Calu3 (cell line): Measurements from ENCODE around the gene CLK3. TPM values are rescaled to one million over a fixed set of nuclear protein-coding genes. Genes with fewer than 3 reads are reported as not detected.

Source experiments
- BruUV-seq: library from RNA; stranded (reverse); fragments of 400-500 nt; replicated peaks from 2 replicates; lab custom pipeline; 2021; lab: Mats Ljungman, UMichigan
- CTCF ChIA-PET: fragments of 300-600 bp; sonication (Branson Sonifier 250); formaldehyde crosslinking; loops from one replicate; lab custom pipeline; 2022; ENCODE audit warnings: antibody characterized with exemption; lab: Charles Lee
- DNase-seq: peaks from one replicate; pipeline ENCODE4 v3.0.0; 2022
- H3K27ac Mint-ChIP-seq: one replicate; pipeline ENCODE4 v1.8.0; 2022; ENCODE audit warnings: mixed read lengths; ENCODE audit not compliant: unreplicated experiment
- H3K27me3 Mint-ChIP-seq: one replicate; pipeline ENCODE4 v1.8.0; 2022; ENCODE audit warnings: mixed read lengths; ENCODE audit not compliant: unreplicated experiment
- H3K36me3 Mint-ChIP-seq: one replicate; pipeline ENCODE4 v1.8.0; 2022; ENCODE audit warnings: mild to moderate bottlenecking, moderate library complexity, mixed read lengths; ENCODE audit not compliant: insufficient read depth, unreplicated experiment
- H3K4me1 Mint-ChIP-seq: one replicate; pipeline ENCODE4 v1.8.0; 2022; ENCODE audit warnings: mild to moderate bottlenecking, low read depth, mixed read lengths; ENCODE audit not compliant: unreplicated experiment
- H3K4me3 Mint-ChIP-seq: one replicate; pipeline ENCODE4 v1.8.0; 2022; ENCODE audit warnings: mild to moderate bottlenecking, low read depth, moderate library complexity, mixed read lengths; ENCODE audit not compliant: unreplicated experiment
- H3K9me3 Mint-ChIP-seq: one replicate; pipeline ENCODE4 v1.8.0; 2022; ENCODE audit warnings: low read depth, mixed read lengths; ENCODE audit not compliant: unreplicated experiment
- intact Hi-C: fragments of 100-400 bp; cut with micrococcal nuclease; formaldehyde crosslinking; loops from one replicate; pipeline ENCODE4 v1.10.0; 2022; ENCODE audit not compliant: unreplicated experiment
- total RNA-seq: library from RNA; stranded (reverse); gene quantifications from 2 replicates; pipeline ENCODE4 v1.2.3, GENCODE V29; 2022
- TF ChIP-seq, protein P1 (sequence below): fragments of 200-600 bp; IDR thresholded peaks from one replicate; pipeline ENCODE4 v1.8.0; 2022; ENCODE audit warnings: antibody characterized with exemption; ENCODE audit not compliant: unreplicated experiment

Gene CLK3
- total RNA-seq, 1 experiment from 2014 or later, result 93.5 TPM

- Mint-ChIP-seq H3K9me3 (no peaks in the 10 kb centered on the region), H3K4me1 (no peaks in the 10 kb centered on the region), H3K4me3 (no peak overlapping the region), H3K36me3 (peaks cover 13% of the 10 kb centered on the region), H3K27ac (no peak overlapping the region), H3K27me3 (no peaks in the 10 kb centered on the region)
- TF ChIP-seq, protein P1, sequence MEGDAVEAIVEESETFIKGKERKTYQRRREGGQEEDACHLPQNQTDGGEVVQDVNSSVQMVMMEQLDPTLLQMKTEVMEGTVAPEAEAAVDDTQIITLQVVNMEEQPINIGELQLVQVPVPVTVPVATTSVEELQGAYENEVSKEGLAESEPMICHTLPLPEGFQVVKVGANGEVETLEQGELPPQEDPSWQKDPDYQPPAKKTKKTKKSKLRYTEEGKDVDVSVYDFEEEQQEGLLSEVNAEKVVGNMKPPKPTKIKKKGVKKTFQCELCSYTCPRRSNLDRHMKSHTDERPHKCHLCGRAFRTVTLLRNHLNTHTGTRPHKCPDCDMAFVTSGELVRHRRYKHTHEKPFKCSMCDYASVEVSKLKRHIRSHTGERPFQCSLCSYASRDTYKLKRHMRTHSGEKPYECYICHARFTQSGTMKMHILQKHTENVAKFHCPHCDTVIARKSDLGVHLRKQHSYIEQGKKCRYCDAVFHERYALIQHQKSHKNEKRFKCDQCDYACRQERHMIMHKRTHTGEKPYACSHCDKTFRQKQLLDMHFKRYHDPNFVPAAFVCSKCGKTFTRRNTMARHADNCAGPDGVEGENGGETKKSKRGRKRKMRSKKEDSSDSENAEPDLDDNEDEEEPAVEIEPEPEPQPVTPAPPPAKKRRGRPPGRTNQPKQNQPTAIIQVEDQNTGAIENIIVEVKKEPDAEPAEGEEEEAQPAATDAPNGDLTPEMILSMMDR, result no peak
- intact Hi-C loops, result no loop called here
- BruUV-seq, result no TSS peak
- CTCF ChIA-PET, result no interaction called here
- DNase-seq, result no peak
These were observed 25.8 kb upstream of the CLK3 start for GRCh38 chr15:74589826-74590225.

DNA sequence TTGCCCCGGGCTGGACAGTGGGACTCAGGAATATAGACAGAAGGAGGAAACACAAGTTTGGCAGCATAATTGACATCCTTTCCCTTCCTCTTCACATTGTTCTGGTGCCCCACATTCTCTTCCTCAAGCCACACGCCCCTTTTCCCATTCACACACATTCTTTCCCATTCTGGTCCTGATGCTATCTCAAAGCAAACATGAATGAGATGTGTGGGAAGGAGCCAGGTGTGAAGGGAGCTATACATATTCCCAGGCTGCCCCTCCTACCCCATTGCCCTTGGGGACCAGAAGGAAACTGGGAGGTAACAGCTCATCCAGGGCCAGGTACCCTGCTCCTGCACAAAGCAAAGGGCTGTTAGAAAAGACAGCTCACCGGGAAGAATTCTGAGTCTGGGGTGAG lies 23.4 kb upstream of the CLK3 start:
- Mint-ChIP-seq H3K27me3 (no peaks in the 10 kb centered on the region), H3K27ac (no peak overlapping the region), H3K4me3 (no peak overlapping the region), H3K36me3 (peaks cover 7% of the 10 kb centered on the region), H3K9me3 (no peaks in the 10 kb centered on the region), H3K4me1 (no peaks in the 10 kb centered on the region)
- no TSS peak for BruUV-seq
- CTCF ChIA-PET, result interaction anchor here (0.5 kb wide), 1 partner anchor 62 kb away, joined by 5 read pairs; no protein-coding TSS in a partner anchor
- DNase-seq, result no peak
- intact Hi-C loops, result no loop called here
- TF ChIP-seq, protein P1, result no peak

DNA sequence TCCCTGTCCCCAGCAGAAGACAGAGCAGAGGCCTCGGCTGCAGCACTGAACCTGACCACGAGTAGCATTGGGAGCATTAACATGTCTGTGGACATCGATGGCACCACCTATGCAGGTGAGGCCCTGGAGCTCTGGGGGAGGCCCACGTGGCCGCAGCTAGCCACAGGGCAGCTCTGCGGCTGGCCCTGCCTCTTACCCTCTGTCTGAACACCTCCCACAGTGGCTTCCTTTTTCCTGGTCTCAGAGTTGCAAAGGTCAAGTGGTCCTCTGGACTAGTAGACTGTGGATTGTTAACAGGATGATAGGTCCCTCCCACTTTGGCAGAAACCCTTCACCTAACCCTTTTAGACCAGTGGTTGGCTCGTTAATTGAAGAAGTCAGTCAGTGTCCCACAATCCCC lies 22.5 kb upstream of the CLK3 start:
- H3K4me3 Mint-ChIP-seq, result no peak overlapping the region
- no peaks in the 10 kb centered on the region for H3K27me3 Mint-ChIP-seq
- H3K27ac Mint-ChIP-seq, result no peak overlapping the region
- no peak for DNase-seq
- intact Hi-C loops, result no loop called here
- no TSS peak for BruUV-seq
- H3K4me1 Mint-ChIP-seq, result no peaks in the 10 kb centered on the region
- TF ChIP-seq, protein P1, result no peak
- CTCF ChIA-PET, result no interaction called here
- no peaks in the 10 kb centered on the region for H3K9me3 Mint-ChIP-seq
- H3K36me3 Mint-ChIP-seq, result peaks cover 7% of the 10 kb centered on the region

DNA sequence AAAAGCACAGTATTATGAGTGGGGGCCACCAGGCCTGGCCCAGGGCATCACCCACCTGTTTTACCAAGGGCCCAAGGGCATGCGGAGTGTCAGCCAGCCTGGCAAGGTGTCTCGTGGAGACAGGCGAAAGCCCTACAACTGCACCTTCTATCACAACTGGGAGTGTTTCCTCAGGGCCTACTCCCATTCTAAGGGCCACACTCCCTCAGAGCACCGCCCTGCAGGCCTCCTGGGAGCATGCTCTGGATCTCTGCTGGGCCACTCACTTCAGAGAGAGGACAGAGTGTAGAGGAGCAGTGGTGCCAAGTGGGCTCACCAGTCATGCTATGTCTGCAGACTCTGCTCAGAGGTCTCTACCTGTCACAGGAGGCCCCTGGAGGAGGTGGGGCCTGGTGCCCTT lies 21.2 kb upstream of the CLK3 start:
- intact Hi-C loops, result no loop called here
- CTCF ChIA-PET, result no interaction called here
- H3K27me3 Mint-ChIP-seq, result no peaks in the 10 kb centered on the region
- DNase-seq, result no peak
- no peak overlapping the region for H3K4me3 Mint-ChIP-seq
- no peaks in the 10 kb centered on the region for H3K9me3 Mint-ChIP-seq
- no TSS peak for BruUV-seq
- TF ChIP-seq, protein P1, result no peak
- H3K27ac Mint-ChIP-seq, result no peak overlapping the region
- no peaks in the 10 kb centered on the region for H3K4me1 Mint-ChIP-seq
- H3K36me3 Mint-ChIP-seq, result peaks cover 7% of the 10 kb centered on the region
